Posterior cingulate gyrus (tissue), 11 donors: ENCODE results near the gene EPRS1.
A peak's percentile ranks its signal among the peaks of the same experiment; 100 is the strongest.
"Not testable (repeated sequence)": the region's sequence is repeated elsewhere in the genome, so short reads cannot be mapped to it uniquely, and the experiment has no call there.

Experiments
- DNase-seq, 10 donors: peaks; one replicate each; pipeline versions ENCODE4 v3.0.0 to v3.0.0-alpha.2; 2020 to 2021; ENCODE audit warnings: mixed read lengths in 3 of 10
- intact Hi-C: fragments of 100-400 bp; cut with DNase I; formaldehyde crosslinking; loops from one replicate; pipeline ENCODE4 v1.15.1; 2023

The EPRS1 gene

GRCh38 chr1:220046052-220046930, at the start of gene EPRS1:
Gene EPRS1 (minus strand): TSS chr1:220046505. CDS start chr1:220046388, 117 bp downstream.
- intact Hi-C loops, result no loop called here
- DNase-seq, result peak; percentile 83 to 99 (median 92)

GRCh38 chr1:220094016-220094911, 48.0 kb upstream of the EPRS1 start, which contains the start of gene IARS2:
Gene IARS2 (plus strand): TSS chr1:220094132. CDS start chr1:220094217, 85 bp downstream.
- intact Hi-C loops, result loop anchor here (2.0 to 5.0 kb wide), 2 partner anchors 45 to 178 kb away; partner anchors contain the start of gene RAB3GAP2
- DNase-seq, result peak; percentile 82 to 98 (median 89)

- intact Hi-C loops, result loop anchor here (2.0 to 5.0 kb wide), 2 partner anchors 45 to 179 kb away; partner anchors contain the start of gene RAB3GAP2
These were observed 47.2 kb upstream of the EPRS1 start for GRCh38 chr1:220093361-220094015.

GRCh38 chr1:220092694-220093093, 46.4 kb upstream of the EPRS1 start:
- DNase-seq, result no peak
- intact Hi-C loops, result loop anchor here (5.0 kb wide), 1 partner anchor 180 kb away; the partner anchor contains the start of gene RAB3GAP2

More at GRCh38 chr1:220093361-220094015, 47.2 kb upstream of the EPRS1 start:
- no peak for DNase-seq

- peak; percentile 85 to 98 (median 92) for DNase-seq
- intact Hi-C loops, result loop anchor here (5.0 kb wide), 1 partner anchor 182 kb away; the partner anchor contains the start of gene RAB3GAP2
These were observed 43.6 kb upstream of the EPRS1 start, which contains the start of gene BPNT1 for GRCh38 chr1:220089650-220090556. Gene BPNT1 (minus strand): TSS chr1:220089788. CDS start chr1:220079846, 9,942 bp downstream.

DNA sequence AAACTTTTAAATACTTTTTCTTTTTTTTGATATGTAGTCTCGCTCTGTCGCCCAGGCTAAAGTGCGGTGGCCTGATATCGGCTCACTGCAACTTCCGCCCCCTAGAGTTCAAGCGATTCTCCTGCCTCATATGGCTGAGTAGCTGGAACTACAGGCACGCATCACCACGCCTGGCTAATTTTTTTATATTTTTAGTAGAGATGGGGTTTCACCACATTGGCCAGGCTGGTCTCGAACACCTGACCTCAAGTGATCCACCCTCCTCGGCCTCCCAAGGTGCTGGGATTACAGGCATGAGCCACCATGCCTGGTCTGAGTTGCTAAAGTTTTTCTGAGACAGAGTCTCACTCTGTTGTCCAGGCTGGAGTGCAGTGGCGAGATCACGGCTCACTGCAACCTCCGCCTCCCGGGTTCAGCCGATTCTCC, 40.0 kb upstream of the EPRS1 start:
- intact Hi-C loops, DNase-seq: not testable (repeated sequence)

DNA sequence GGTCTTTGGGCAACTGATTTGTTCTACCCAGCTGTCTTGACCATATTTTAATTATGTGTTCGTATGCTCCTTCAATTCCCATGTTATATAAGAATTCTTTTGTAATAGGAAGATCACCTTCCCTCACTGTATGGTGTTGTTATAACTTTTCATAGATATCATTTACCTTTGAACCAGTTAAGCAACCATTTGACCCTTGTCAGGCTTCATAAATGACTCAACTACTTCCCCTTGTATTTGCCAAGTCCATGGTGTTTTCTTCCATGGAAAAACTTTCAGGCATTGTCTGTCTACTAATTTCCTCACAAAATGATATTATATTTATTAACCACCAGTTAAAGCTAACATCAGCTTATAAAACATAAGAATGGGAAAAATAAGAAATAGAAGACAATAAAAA, 38.2 kb upstream of the EPRS1 start:
- intact Hi-C loops, result no loop called here
- no peak for DNase-seq

GRCh38 chr1:220077887-220078286, 31.6 kb upstream of the EPRS1 start:
- intact Hi-C loops, result no loop called here
- DNase-seq, result no peak

- intact Hi-C loops, result no loop called here
- DNase-seq, result no peak
These were observed 30.8 kb upstream of the EPRS1 start for GRCh38 chr1:220076861-220077762.

DNA sequence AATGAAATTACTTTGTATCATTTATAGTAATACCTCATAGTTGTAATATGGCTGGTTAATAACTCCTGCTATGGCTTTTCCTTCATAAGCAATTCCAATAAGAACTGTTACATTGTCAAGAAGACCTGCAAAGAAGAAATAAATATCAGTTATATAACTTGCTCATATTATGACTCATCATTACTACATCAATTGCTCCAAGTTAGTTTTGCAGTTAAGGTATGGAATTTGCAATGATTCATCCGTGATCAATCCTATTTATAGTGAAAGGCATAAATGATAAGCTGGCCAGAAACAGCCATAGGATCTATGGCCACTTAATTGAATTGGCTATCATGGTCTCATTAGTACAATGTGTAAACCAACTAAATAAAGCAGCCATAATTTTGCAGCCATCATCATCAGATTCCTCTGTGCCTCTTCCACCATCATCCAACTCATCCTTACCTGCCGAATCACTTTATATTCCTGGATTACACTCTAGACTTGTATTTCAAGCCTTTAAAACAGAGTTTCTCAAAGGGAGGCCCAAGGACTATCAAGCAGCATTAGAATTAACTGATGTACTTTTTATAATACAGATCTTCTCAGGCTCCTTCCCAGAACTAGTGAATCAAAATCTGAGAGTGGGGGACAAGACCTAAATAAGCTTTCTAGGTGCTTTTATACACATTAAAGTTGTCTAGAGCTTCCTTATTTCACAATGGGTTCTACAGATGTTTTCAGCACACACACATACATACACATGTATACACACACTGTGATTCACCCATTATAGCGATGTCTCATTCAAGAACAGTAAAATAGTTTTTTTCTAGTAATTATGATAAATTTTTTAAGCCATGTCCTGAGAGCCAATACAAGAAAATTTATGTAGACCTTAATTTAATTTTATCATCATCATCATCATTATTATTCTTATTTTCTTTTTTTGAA, 21.2 kb upstream of the EPRS1 start:
- no peak for DNase-seq
- intact Hi-C loops, result no loop called here

GRCh38 chr1:220062629-220063028, 16.3 kb upstream of the EPRS1 start:
- no peak for DNase-seq
- intact Hi-C loops, result no loop called here

DNA sequence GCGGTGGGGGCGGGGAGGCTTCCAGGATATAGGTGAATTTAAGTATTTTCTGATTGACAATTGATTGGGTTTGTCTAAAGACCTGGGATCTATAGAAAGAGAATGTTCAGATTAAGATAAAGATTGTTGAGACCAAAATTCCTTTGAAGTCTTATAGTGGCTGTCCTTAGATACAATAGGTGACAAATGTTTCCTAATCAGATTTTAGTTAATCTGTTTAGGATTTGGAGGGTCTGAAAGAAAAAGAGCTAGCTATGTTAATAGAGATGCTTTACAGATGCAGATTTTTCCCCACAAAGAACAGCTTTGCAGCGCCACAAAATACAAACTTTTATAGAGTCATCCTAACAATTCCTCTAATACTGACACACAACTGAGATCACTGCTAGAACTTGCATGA, 14.6 kb upstream of the EPRS1 start:
- DNase-seq, result no peak
- intact Hi-C loops, result no loop called here

- no peak for DNase-seq
- intact Hi-C loops, result no loop called here
These were observed 10.1 kb upstream of the EPRS1 start for GRCh38 chr1:220056374-220056773.

- intact Hi-C loops, result no loop called here
- peak in 1 of 10 donors; percentile 60 for DNase-seq
These were observed 801 bp downstream of the EPRS1 start for GRCh38 chr1:220045356-220046051.

DNA sequence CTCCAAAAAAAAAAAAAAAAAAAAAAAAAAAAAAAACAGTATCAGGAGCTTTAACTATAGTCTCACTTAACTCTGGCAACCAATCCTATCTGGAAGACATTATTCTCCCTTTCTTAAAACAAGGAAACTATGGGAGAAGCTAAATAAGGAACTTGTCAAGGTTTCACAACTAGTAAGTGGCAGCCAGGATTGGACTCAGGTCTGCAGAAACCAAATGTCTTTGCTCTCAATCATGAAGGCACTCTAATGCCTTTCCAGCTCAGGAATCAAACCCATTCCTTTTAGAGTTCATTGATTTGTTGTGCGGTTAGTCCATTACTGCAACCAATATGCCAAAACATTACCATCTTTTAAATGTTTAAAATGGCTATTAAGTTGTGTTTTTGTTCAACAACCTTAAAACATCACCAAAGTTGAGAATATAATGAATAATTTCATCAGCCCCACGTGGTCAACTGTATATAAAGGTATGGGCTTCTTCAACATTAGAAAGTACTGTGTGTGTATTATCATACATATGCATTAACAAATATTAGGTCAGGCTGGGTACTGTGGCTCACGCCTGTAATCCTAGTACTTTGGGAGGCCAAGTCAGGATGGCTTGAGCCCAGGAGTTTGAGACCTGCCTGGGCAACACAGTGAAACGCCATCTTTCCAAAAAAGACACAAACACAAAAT, 1.5 kb downstream of the EPRS1 start:
- DNase-seq, result no peak
- intact Hi-C loops, result no loop called here

DNA sequence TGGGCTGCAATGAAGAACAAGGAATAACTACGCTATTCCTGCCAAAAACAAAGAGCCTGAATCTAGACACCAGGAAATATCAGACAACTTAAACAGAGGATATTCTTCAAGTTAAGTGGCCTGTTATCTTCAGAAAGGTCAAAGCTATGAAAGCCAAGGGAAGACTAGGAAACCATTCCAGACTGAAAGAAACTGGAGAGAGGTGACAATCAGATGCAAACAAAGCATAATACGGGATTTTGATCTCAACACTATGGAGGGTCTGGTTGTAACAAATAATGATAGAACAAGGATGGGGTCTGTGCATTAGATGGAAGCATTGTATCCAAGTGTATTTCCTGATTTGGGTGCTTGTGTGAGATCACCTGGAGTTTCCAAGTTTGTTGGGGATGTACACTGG, 2.7 kb downstream of the EPRS1 start:
- no peak for DNase-seq
- intact Hi-C loops, result no loop called here
